Measurements from ENCODE around the gene GPR62.
"Not testable (repeated sequence)": the region's sequence is repeated elsewhere in the genome, so short reads cannot be mapped to it uniquely, and the experiment has no call there.

GPR62 gene

DNA sequence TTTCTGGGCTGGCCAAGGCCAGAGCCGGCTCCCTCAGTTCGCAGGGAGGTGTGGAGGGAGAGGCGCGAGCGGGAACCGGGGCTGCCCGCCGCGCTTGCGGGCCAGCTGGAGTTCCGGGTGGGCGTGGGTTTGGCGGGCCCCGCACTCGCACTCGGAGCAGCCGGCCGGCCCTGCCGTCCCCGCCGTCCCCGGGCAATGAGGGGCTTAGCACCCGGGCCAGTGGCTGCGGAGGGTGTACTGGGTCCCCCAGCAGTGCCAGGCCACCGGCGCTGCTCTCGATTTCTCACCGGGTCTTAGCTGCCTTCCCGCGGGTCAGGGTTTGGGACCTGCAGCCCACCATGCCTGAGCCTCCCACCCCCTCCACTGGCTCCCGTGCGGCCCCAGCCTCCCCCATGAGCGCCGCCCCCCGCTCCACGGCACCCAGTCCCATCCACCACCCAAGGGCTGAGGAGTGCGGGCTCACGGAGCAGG lies 35.4 kb downstream of the GPR62 start:
- DNase-seq (ENCODE audit: low read depth, low spot score): not testable (repeated sequence)

DNA sequence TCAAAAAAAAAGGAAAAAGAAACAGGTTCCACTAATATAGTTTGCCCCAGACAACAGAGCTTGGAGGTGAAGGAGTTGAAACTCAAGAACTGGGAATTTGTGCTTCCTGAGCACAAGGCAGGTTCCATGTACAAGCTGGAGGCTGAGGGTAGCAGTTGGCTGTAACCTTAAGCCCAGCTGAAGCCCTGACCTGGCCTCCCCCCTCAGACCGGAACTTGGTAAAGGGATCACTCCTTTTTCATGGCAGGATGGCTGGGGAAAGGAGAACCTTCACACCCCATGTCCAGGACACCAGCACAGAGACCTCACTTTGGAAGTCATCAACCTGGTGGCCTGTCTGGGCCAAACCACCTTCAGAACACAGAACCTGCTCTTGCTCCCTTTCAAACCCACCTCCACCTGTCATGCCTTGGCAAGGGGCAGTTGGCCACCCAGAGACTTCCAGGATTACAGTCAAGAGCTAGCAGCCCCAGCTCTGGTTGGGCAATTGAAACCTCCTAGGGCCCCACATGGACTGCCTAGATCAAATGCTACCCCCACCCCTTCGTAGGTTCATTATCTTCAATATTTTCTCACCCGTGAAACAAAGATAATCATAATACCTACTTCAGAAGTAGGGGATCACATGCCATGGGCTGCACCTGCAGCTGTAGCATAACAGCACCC lies 37.0 kb downstream of the GPR62 start:
- DNase-seq (ENCODE audit: low read depth, low spot score): no peak

DNA sequence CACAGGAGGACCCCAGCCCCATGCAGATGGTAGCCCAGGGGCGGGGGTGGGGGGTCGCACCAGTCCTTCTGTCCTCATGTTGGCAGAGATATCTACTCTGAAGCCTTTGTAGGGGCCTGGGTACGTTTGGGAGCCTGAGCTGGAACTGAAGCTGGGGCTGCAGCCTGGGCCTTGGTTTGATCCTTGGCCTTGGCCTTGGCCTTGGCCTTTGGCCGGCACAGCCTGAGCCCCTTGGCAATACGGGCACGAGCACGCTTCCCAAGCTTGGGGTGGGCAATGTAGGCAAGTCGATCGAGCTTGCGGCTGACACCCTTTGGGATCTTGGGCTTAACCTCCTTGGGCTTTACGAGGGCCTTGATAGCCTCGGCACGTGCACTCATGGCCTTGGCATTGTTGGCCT lies 38.5 kb downstream of the GPR62 start:
- DNase-seq (ENCODE audit: low read depth, low spot score): not testable (repeated sequence)

DNA sequence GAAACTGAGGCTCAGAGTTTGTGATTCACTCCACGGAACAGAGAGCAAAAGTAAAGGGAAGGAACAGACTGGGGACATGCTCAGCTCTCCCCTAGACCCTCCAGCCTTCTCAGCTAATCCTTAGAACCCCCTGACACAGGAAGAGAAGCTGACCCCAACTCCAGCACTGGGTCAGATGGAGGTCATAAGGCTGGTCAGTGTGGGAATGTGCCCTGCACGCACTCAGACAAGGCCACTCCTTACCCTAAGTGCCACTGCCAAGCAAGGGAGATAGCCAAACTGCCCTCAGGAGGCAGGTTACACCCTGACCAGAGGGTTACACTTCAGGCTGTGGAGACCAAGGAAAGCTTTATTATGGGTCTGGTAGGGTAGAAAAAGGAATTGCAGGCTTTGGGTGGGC lies 39.3 kb downstream of the GPR62 start:
- no peak for DNase-seq (ENCODE audit: low read depth, low spot score)

DNA sequence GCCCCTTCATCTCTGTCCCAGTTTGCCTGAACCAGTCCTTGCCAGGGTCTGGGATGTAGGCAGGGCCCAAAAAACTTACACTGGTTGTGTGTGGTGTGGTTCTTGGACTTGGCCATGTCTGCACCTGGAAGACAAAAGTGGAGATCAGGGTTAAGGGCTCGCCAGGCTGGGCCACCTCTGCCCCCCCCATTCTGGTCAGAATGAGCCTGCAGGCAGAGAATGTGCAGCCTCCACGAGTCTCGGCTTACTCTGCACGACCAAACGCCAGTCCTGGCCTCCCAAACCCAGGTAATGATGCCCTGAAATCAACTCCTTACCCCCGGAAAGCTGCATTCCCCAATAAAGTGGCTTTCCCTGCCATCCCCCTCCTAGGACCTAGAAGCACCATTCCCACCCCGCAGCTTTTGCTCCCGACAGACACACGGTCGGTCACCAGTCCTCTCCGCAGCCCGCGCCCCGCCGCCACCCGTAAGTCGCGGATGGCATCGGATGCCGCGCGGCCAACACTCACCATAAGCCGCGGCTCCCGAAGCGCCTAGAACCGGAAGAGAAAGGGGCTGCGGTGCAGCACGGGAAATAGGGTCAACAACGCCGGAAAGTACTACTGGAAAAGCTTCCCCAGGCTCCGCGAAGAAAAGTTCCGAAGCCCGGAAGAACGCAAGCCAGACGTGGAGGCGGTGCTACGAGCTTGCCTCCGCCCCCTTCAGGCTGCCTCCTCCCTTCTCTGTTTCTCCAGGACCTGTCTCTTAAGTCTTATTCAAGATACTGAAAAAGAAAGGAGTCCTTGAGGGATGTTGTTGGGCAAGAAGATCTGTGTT lies 40.4 kb downstream of the GPR62 start, which contains the start of gene RPL29:
Gene RPL29 (minus strand): TSS at position 550 of the 818 bp plus-strand sequence. CDS start 434 bp downstream, at position 116.
- DNase-seq (ENCODE audit: low read depth, low spot score): peak; percentile 95

DNA sequence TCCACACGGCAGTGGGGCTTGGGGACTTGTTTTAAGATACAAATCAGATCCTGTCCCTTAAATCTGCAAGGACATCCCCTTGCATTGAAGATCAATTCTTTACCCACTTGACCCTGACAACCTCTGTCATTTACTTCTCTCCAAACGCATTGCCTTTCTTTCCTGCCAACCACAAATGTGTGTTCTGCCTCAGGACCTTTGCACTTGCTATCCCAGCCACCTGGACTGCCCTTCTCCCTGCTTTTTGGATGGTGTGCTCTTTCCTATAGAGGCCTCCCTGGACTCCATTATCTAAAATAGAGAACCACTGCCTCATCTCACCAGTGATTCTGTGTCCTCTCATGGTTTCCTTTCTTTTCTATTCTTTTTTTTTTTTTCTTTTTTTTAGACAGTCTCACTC lies 42.0 kb downstream of the GPR62 start:
- DNase-seq (ENCODE audit: low read depth, low spot score): no peak

DNA sequence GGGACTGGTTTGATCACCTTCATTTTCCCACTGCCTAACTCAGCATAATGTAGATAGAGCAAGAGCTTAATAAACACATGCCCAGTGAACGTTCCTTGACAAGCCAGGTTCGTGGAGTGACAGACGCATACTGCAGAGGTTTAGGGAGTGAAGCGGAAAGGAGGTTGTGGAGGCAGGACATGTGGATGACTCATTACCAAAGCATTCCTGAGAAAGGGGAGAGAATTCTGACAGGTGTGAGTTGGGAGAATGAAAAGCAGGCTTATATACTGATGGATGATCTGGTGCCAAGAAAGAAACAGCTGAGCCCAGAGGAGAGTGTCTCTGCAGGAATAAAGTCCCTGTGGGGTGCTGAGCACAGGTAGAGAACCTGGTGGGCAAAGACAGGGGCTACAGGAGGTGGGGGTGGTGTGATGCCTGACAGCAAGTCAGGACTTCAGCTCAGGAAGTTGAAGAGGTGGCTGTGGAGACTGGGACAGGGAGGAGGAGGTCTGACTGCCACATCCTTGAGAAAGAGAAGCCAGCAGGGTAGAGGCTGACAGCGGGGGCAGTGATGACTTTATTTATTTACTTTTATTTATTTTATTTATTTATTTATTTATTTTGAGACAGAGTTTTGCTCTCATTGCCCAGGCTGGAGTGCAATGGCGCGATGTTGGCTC lies 42.9 kb downstream of the GPR62 start:
- peak; percentile 70 for DNase-seq (ENCODE audit: low read depth, low spot score)

DNA sequence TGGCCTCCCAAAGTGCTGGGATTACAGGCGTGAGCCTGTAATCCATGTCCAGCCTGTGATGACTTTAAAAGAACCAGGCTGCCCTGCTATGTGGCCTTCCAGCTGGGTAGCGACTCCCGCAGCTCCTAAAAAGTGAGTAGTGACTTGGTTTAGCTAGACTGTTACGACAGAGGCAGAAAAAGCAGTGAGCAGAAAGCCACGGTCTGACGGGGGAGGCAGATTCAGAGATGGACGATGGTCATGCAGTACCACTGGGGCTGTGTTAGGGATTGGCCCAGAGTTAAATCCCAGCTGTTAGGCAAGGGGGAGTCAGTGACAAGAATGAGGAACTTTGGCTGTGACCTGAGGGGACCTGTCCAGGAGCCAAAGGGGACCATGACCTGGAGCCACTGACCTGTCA lies 43.6 kb downstream of the GPR62 start:
- no peak for DNase-seq (ENCODE audit: low read depth, low spot score)

DNA sequence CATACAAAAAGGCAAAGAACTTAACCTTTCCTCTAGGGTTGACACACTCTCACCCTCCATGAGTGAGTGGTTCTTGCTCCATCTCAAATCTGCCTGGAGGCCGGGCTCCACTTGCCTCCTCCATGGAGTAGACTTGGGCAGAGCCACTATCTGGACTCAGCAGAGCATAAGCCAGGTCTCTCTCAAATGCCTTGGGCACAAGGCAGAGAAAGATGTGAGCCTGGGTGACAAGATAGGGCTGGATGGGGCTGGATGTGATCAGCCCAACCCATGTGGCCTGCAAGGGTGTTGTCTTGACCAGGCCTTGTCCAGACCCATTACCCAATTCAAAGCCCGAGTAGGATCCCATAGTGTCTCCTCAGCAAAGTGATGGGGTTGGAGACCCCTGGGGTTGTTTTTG lies 44.7 kb downstream of the GPR62 start:
- no peak for DNase-seq (ENCODE audit: low read depth, low spot score)

DNA sequence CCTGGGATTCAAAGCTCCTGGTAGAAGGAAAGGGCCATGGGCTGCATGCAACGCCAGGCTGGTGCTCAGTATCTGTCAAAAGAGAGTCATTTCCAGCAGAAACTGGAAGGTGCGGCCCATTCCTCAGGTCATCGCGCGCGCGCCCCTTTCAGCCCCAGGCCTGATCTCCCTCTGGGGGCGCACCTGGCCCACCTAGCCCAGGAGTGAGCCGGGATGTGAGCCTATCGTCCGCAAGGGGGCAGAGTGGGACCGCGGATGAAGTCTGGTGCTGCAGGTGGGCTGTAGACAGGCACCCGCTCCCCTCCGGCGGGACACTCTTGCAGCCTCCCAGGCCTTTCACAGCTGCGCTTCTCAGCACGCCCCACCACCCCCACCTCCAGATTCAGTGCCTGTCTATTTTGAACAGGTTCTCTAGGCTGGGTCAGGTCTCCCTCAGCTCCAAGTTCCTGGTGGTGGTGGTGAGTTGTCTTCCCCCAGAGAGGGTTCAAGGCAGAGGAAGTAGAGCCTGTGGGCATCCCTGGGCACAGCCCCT lies 46.3 kb downstream of the GPR62 start:
- DNase-seq (ENCODE audit: low read depth, low spot score): peak; percentile 96

DNA sequence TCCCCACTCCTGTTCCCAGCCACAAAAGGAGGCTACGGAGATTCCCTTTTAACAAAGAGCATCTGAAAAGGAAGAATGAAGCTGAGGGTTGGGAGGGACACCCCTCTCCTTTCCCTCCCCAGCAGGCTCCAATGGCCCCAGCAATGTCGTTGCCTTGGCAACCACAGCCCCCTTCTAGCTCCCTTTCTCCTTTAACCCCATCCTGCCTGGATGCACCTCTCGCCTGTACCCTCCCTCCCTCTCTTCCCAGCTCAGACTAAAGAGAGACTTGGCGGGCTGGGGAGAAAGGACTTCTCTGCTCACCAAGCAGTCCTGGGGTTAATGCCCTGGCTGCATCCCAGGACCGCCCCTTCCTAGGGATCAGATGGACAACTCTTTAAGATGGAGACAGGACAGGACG lies 47.6 kb downstream of the GPR62 start:
- no peak for DNase-seq (ENCODE audit: low read depth, low spot score)

DNA sequence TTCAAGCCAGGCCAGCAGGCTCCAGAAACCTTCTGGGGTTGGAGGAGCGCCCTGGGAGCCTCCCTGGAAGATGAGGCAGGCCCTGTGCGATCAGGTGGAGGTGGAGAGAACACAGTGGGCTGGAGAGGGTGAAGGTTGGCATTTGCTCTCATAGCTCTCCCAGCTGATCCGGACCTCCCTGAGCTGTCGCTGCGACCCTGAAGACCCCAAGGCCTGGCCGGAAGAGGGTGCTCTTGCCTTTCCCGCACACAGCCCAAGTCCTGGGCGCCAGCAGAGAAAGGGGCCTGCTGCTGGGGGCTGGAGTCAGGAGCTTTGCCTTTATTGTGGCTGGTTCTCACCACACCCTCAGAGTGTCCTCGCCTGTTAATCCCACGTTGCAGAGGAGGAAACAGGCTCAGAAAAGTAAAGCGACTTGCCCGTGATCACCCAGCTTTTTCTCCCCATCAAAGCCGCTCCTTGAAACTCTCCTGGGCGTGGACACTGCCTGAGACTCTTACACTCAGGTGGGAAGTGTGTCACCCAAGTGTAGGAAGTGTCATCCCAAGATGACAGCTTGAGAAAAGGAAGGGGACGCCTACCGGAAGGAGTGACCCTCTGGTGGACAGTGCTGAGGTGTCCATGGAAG lies 49.1 kb downstream of the GPR62 start:
- peak; percentile 85 for DNase-seq (ENCODE audit: low read depth, low spot score)

DNA sequence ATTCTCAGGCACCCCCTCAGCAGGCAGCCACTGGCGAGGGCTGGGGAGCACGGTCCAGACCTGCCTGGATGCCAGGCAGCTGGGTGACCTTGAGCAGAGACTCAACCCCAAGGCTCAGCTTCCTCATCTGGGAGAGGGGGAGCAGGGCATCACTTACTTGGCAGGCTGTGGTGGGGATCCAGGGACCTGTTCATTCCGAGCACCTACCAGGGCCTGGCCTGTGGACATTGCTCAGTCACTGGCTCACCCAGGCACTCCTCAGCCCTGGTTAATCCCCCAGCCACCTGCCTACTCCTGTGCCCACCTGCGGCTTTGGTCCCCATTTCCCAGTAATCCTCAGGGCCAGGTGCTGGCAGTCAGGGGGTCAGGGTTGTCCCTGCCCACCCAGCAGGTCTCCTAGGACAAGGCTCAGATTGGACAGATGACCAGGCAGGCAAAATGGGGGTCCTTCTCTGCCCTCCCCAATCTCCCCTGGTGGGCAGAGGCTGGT lies 49.8 kb downstream of the GPR62 start:
- DNase-seq (ENCODE audit: low read depth, low spot score): no peak

DNA sequence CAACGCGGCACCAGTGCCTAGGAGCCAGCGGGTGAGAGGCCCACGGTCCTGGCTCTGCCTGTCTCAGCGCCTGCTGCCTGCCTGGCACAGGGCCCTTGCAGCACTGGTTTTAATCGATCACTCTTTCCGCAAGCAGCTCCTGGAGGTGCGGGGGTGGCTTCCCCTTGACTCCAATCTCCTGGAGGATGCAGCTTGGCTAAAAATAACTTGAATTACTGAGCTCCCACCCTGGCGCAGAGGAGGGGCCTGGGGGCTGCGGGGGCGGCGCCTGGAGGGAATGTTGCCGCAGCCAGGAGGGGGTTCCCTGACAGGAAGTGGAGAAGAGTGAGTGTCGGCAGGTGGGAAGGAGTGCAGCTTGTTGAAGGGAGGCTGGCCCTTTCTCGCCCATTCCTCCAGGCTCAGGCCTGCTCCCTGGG lies 50.4 kb downstream of the GPR62 start:
- DNase-seq (ENCODE audit: low read depth, low spot score): peak; percentile 50

DNA sequence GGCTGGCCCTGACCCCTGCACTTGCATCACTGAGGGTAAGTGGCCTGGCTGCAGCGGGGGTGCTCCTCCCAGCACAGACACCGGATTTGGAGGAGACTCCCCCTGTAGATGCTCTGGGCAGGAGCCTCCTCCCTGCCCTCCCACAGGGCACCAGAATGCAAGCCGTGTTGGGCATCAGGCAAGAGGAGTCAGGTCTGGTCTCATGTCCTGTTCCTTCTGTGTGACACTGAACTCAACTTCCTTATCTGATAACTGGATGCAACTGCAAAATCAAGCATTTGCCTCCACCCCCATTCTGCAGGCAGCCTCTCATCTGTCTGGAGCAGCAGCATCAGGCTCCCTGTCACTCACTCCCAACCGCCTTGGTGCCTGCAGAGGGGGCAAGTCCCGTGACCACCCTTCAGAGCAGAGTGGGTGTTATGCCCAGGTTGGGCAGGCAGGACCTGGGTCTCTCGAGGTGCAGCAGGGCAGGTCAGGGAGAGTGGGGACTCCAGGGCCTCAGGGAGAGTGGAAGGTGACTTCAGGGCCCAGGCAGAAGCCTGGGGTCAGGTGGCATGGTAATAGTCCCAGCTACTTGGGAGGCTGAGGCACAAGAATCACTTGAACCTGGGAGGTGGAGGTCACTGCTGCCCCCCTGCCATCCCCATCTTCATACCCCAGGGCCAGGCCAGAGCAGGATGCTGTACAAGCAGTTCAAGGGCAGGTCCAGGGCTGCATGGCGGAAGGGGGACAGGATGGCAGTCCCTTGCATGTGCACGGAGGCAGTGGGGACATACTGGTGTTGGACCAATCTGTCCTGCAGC lies 51.0 kb downstream of the GPR62 start:
- no peak for DNase-seq (ENCODE audit: low read depth, low spot score)

DNA sequence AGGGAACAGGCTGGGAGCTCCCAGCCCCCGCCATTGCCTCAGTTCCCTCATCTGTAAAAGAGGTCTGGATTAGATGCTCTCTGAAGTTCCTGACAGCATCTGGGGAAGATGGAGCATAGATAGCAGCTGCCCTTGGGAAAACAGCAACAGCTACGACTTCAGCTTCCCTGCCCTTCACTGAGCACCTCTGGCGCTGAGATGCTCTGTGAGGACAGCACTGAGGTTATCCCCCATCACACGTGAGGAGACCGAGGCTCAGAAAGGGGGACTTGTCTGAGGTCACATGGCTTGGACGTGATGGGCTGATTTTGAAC lies 51.6 kb downstream of the GPR62 start:
- DNase-seq (ENCODE audit: low read depth, low spot score): no peak

Data from ELF-1 (cell line).